Esophagus squamous epithelium (tissue), 4 donors: ENCODE results near the gene PLEKHS1.

Experiments used
- POLR2A ChIP-seq, 4 donors: fragments of 450-650 bp; IDR thresholded peaks; one replicate each; pipeline ENCODE4 v1.6.1; 2017; ENCODE audit warnings: antibody characterized with exemption in 4 of 4, mild to moderate bottlenecking in 4 of 4, moderate library complexity in 3 of 4
- TF ChIP-seq, protein P1 (sequence below), 6 experiments: fragments of 450-650 bp in 4 of 6; fragments of 200-600 bp in 2 of 6; sonication (generic) in 2 of 6; IDR thresholded peaks; one replicate each; pipeline ENCODE4 v1.5.1; 2016 to 2019; ENCODE audit warnings: antibody characterized with exemption in 6 of 6, mild to moderate bottlenecking in 4 of 6, moderate library complexity in 4 of 6

DNA sequence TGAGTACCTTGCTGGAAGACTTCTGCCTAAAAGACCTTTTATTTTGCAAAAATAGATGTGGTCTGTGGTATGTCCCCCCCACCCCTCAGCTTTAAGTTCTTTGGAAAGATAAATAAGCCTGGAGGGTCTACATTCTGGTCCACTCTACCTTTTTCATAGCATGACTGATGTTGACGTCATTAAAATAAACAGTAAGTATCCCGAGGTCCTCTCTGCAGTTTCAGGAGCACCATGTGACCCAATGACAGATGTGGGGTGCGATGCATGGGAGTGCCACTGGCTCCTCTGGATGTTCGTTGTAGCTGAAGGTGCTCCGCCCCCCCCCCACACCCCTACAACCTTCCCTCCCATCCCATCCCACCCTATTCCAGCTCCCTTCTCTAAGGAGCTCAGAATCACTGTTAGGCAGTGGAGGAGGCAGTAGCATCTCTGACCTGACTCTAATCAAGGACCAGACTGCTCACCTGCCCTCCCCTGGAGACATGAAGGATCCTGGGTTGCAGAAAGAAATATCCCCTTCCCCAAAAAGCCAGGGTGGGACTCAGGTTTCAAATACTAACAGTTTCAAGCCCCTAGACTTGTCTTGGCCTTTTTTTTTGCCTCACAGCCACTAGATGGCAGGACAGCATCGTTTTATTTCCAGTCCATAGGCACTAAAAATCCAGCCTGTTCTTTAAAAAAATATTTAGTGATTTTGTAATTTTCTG, 46.7 kb upstream of the PLEKHS1 start:
- TF ChIP-seq, protein P1, sequence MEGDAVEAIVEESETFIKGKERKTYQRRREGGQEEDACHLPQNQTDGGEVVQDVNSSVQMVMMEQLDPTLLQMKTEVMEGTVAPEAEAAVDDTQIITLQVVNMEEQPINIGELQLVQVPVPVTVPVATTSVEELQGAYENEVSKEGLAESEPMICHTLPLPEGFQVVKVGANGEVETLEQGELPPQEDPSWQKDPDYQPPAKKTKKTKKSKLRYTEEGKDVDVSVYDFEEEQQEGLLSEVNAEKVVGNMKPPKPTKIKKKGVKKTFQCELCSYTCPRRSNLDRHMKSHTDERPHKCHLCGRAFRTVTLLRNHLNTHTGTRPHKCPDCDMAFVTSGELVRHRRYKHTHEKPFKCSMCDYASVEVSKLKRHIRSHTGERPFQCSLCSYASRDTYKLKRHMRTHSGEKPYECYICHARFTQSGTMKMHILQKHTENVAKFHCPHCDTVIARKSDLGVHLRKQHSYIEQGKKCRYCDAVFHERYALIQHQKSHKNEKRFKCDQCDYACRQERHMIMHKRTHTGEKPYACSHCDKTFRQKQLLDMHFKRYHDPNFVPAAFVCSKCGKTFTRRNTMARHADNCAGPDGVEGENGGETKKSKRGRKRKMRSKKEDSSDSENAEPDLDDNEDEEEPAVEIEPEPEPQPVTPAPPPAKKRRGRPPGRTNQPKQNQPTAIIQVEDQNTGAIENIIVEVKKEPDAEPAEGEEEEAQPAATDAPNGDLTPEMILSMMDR (IDR thresholded peaks at IDR 0.05), result peak in 5 of 6 experiments; percentile 42 to 66 (median 57)
- no peak for TF ChIP-seq POLR2A (IDR thresholded peaks at IDR 0.05)
